Keratinocyte (primary cell): ENCODE data around the gene GPATCH1.

Source experiments
- CTCF ChIP-seq, 3 experiments: IDR thresholded peaks in 1 of 3; conservative IDR thresholded peaks in 1 of 3; optimal IDR thresholded peaks in 1 of 3; 2 replicates in 2 of 3; 3 replicates in 1 of 3; pipeline versions ENCODE3 to v1.5.1; 2011; ENCODE audit warnings: low read length in 3 of 3, mild to moderate bottlenecking in 3 of 3, moderate library complexity in 2 of 3, control low read depth in 1 of 3, inconsistent platforms in 1 of 3; ENCODE audit not compliant: insufficient read depth in 2 of 3; ENCODE audit errors: extremely low read depth in 1 of 3
- EZH2 ChIP-seq: IDR thresholded peaks from one replicate; pipeline ENCODE4 v1.6.1; 2012; ENCODE audit warnings: inconsistent platforms, mild to moderate bottlenecking, low read length, moderate library complexity

DNA sequence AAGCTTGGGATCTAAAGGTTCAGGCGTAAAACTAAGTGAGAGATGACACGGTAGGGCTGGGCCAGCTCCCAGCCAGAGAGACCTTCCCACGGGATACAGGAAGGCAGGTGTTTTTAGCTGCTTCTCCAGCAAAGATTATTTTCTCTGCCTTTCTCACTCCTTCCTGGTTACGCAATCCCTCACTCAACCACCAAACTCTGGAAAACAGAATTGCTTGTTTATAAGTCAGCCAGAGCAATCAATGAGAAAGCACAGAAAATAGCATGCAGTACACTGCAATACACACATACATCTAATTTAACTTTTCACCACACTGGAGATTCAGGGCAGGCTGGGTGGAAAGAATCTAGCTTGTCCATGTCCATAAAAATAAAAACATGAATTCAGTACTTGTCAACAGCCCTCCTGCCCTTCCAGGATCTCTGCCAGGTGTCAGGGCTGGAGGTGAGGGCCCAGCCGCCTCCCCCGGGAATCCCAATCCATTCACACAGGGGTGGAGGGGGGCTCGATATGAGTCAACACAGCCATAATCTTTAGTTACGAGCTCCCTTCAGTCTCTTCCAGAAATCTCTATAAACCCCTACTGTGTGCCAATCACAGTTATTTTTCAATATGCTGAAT lies 28.5 kb upstream of the GPATCH1 start:
- TF ChIP-seq CTCF (optimal IDR thresholded peaks at IDR 0.05 in 1 of 3, IDR thresholded peaks at IDR 0.05 in 1 of 3, conservative IDR thresholded peaks at IDR 0.05 in 1 of 3; ENCODE audit: extremely low read depth in 1 of 3, insufficient read depth in 2 of 3, low read length in 3 of 3) (no peak), EZH2 (no peak)
